ENCODE measurements around the gene FOXR1.
"Not testable (repeated sequence)": the region's sequence is repeated elsewhere in the genome, so short reads cannot be mapped to it uniquely, and the experiment has no call there.

FOXR1 gene

DNA sequence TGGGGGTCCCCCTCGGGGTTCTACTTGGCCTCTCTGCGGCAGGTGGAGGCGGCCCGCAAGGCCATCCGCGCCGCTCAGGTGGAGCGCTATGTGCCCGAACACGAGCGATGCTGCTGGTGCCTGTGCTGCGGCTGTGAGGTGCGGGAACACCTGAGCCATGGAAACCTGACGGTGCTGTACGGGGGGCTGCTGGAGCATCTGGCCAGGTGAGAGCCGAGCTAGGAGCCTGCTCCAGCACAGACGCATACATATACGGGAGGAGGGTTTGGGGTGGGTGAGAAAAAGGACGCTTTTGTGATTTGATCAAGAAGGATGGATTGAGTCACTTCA lies 26.8 kb downstream of the FOXR1 start:
- DNase-seq: no peak

DNA sequence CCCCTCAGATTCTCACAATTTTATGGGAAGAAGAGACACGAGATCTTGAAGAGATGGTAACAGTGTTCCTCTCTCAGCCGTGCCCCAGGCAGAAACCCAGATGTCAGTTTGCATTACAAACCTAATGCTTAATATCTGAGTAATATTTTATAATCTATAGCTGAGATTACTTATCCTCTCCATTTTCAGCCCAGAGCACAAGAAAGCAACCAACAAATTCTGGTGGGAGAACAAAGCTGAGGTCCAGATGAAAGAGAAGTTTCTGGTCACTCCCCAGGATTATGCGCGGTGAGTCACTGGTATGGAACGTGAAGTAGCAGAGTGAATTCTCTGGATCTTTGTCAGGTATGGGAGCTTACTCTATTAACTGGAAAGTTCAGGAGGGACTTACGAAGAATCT lies 27.3 kb downstream of the FOXR1 start:
- peak; percentile 50 for DNase-seq

DNA sequence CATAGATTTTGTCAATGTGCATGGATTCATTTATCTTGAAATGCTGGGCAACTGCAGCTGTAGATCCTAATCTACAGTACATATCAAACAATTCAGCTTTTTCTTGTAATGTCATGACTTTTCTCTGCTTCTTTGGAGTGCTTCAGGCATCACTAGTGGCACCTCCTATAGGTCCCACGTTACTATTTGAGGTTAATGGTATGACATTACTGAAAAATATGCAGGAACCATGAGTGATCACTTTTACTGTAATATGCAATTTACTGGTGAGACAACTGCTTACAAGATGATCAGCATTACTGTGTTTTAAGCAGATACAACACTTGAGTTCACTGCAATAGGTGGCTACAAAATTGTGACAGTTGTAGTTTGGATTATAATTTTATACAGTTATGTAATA lies 29.3 kb downstream of the FOXR1 start:
- peak; percentile 39 for DNase-seq

DNA sequence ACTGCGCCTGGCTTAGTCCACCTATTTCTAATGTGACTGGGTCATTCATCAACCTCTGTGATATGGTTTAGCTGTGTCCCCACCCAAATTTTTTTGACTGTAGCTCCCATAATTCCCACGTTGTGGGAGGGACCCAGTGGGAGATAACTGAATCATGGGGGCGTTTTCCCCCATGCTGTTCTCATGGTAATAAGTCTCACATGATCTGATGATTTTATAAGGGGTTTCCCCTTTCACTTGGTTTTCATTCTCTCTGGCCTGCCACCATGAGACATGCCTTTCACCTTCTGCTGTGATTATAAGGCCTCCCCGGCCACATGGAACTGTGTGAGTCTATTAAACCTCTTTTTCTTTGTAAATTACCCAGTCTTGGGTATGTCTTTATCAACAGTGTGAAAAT lies 35.1 kb downstream of the FOXR1 start:
- no peak for DNase-seq

DNA sequence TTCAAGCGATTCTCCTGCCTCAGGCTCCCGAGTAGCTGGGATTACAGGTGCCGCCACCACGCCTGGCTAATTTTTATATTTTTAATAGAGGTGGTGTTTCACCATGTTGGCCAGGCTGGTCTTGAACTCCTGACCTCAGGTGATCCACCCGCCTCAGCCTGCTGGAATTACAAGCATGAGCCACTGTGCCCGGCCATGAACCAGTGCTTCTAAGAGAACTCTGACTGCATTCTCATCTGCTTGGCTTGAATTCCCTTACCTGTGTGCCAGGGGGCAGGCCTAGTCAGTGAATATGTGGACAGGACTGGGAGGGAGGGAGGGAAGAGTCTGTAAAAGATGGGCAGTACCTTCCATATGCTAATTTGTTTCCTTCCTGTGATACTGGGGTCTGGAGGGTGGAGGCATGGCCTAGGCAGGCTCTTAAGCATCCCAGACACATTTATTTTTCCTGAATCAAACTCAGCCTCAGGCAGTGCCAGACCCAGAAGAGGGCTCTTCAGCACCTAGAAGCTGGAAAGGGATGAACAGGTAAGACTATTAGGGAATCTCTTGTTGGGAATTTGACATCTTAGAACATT lies 40.0 kb downstream of the FOXR1 start:
- DNase-seq: no peak

DNA sequence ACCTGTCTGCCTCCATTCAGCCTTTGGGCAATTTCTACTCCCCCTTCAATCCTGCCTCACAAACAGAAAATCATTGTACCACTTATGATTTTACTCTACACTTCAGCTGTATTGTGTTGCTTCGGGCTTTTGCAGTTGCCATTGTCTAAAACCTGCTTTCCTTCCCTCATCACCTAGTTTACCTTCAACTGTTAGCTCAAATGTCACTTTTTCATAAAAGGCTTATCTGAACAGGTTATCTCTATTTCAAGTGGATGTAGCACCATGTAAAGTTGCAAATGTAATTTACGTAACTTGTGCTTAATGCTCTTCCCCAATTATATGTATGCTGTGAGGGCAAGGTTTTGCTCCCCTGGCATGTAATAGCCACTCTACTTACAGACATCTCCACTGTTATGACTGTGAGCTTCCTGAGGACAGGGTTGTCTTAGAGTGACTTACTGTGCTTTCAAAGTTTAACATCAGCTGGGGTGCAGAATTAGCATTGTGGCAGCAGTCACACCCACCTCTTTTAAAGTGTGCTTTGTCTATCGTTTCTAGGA lies 41.1 kb downstream of the FOXR1 start:
- DNase-seq: no peak

DNA sequence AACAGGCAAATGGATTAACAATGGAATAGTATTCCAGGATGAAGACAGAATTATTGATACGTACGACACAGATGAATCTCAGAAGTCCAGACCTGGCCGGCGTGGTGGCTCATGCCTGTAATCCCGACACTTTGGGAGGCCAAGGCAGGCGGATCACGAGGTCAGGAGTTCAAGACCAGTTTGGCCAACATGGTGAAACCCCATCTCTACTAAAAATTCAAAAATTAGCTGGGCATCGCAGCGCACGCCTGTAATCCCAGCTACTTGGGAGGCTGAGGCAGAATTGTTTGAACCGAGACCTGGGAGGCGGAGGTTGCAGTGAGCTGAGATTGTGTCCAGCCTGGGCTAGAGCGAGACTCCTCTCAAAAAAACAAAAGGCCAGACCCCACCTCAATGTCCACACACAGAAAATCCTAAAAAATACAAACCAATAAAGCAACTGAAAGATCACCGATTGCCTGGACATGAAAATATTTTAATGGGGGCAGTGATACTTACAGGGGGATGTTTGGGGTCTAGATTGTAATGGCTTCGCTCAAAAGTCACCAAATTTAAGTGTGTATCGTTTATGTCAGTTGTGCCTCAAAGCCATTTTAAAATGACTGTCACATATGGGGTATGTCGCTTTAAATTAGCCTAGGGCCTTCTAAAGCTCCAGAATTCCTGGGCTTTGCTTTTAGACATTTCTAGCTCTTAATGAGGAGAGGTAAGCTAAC lies 42.8 kb downstream of the FOXR1 start:
- no peak for DNase-seq

DNA sequence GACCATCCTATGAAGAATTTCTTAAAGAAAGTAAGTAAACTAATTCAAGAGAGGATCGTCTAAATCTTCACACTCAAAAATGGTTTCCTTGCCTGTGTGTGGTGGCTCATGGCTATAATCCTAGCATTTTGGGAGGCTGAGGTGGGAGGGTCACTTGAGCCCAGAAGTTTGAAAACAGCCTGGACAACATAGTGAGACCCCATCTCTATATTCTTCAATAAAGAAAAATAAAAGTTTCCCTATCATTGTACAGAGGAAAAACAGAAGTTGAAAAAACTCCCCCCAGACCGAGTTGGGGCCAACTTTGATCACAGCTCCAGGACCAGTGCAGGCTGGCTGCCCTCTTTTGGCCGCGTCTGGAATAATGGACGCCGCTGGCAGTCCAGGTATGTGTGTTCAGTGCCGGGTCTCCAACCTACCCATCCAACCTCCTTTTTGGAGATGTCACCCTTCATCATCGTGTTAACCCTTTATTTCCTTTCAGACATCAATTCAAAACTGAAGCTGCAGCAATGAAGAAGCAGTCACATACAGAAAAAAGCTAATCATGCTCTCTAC lies 43.6 kb downstream of the FOXR1 start:
- DNase-seq: no peak

DNA sequence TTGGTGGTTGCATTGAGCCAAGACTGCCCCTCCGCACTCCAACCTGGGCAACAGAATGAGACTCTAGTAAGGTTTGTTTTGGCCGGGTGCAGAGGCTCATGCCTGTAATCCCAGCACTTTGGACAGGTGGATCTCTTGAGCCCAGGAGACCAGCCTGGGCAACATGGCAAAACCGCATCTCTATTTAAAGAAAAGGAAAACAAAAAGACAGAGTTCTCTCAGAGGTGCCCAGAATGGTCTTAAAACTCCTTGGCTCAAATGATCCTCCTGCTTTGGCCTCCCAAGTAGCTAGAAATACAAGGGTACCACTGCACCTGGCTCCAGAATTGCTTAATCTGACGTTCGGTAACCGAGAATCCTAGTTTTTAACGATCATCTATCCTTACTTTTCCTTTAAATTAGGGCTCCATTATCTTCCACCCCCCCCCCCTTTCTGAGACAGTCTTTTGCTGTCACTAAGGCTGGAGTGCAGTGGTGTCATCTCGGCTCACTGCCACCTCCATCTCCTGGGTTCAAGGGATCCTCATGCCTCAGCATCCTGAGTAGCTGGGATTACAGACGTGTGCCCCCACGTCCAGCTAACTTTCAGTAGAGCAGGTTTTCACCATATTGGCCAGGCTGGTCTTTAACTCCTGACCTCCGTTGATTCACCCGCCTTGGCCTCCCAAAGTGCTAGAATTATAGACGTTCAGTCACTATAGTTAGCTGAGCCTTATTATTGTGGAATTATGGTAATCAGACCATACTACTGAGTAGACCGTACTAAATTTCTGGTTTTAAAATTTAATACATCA lies 44.9 kb downstream of the FOXR1 start:
- DNase-seq: no peak

DNA sequence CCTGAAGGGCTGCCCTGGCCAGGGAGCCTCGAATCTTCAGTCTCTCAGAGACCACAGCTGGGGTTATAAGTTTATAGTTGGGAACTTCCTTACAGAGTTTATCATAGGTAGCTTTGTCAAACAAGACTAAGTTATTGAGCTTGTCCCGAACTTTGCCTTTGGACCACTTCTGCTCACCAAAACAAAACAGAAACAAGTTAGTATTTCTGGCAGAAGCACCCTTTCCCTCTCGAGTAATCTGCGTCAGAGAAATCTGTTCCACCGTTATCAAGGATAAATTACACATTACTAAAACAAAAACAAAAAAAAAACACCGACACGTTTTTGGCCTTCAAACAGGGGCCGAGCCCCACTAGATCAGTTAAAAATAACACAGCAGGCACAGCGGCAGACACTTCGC lies 45.8 kb downstream of the FOXR1 start:
- not testable (repeated sequence) for DNase-seq

DNA sequence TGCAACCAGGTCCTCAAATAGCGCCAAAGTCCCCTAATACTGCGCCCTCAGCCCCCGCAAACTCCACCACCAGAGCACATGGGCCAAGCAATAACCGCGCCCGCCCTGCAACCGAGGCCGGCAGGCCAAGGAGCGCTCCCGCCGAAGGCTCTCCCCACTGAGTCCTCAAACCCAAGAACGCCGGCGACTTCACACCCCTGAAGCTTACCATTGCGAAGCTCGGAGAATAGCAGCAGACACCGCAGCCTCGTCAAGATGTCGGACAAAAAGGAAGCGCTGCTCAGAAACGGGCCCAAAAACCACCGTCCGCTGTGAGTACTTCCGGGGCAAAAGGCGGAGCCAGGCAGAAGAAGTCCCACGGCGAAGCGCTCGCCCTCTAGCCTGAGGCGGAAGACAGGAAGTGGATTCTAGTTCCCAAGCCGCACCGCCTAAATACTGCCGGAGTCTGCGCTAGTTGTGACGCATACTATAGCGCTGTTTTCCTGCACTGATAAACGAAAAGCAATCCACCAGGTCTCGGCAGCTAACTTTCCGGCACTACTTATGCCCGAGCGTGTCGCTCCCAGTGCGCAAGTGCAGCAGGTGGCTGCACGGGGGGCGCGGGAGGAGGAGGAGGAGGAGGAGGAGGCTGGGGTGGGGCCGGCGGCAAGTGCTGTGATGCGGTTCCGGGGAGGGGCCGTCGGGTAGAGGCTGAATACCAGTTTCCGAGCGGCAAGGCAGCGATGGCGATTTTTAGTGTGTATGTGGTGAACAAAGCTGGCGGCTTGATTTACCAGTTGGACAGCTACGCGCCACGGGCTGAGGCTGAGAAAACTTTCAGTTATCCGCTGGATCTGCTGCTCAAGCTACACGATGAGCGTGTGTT lies 46.7 kb downstream of the FOXR1 start, which contains the start of the genes RPS25 and TRAPPC4:
Gene RPS25, minus strand, starts transcription at position 270 of the 865 bp plus-strand sequence. Its CDS starts 59 bp downstream, at position 211.
Gene TRAPPC4, plus strand, starts transcription at position 693 of the 865 bp plus-strand sequence. Its CDS starts 30 bp downstream, at position 723.
- DNase-seq: peak; percentile 97

DNA sequence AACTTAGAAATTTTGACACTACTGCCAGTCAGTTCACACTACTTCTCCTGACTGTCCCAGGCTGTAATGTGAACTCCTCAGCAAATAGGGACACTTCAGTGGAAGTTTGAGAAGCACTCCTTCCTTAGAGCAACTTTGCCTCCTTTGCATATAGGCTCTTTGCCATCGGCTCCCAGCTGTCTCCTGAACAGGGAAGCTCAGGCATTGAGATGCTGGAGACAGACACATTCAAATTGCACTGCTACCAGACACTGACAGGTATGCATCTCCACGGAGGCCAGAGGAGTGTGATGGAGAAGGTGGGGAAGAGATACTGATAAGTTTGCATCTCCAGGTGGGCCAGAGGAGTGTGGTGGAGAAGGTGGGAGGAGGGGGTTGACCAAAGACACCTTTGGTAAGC lies 48.4 kb downstream of the FOXR1 start:
- DNase-seq: no peak

DNA sequence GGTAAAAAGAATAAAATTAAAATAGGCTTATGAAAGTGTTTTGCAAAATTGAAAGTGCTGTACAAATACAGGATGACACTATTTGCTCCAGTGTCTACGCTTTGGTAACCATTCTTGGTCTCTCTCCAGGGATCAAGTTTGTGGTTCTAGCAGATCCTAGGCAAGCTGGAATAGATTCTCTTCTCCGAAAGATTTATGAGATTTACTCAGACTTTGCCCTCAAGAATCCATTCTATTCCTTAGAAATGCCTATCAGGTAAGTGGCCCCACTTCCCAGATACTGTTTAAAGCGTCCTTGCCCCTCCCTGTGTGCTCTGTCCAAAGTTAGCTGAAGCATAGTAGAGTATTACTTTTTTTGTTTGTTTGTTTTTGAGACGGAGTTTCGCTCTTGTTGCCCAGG lies 50.1 kb downstream of the FOXR1 start:
- no peak for DNase-seq

DNA sequence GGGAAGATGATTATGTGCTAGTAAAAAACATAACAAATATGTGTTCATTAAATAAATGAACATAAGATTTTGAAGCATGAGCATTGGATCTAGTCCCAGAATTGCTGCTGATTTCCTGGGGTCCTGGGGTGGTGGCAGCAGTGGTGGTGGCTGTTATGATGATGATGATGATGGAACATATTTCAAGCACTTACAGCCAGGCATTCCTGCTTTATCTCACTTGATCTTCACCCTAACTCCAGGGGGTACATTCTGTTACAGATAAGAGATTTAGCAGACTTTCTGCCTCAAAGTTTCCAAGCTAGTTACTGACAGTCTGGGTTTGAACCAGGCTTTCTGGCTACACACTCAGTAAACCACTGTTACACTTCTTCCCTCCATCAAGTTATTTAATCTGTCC lies 52.2 kb downstream of the FOXR1 start:
- DNase-seq: peak; percentile 23

DNA sequence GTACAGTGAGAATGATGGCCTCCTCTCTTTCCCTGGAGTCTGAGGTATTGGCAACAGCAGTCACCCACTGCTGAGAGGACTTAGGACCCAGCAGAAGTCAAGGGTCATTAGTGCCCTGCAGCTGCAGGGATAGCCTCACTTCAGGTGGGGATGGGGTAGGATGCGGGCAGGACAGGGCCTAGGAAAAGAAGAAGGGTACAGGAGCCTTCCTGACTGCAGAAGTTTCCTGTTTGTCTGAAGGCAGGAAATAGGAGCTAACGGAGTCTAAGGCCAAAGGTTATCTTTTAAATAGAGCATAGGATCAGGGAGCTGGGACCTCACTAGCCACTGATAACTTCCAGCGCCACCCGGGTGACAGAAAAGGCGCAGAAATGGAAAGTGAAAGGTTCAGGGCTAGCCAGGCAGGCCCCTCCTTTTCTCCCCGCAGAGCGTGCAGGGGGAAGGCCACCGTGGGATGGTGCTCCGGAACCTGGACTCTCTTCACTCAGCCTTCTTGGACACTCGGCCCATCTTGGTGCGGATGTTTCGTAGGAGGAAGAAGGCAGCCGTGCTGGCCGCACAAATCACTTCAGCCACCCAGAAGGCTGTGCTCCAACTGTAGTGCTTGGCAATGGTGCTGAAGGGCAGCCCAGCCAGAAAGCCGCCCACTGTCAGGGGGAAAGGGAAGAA lies 53.0 kb downstream of the FOXR1 start:
- DNase-seq: no peak

DNA sequence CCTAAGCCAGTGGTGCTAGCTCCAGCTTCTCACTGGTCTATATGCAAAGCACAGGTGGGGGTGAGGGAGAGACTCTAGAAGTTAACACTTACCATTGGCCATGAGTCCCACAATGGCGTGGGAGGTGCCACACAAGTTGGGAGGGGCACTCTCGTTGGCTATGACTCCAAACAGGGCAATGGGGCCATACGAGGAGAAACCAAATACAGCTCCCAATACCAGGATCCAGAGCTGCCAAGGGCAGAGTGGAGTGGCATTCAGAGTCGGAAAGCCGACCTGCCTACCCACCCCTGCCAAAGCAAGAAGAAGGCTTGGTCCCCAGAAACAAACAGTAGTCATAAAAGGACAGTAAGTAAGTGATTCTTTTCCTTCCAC lies 53.5 kb downstream of the FOXR1 start:
- no peak for DNase-seq

DNA sequence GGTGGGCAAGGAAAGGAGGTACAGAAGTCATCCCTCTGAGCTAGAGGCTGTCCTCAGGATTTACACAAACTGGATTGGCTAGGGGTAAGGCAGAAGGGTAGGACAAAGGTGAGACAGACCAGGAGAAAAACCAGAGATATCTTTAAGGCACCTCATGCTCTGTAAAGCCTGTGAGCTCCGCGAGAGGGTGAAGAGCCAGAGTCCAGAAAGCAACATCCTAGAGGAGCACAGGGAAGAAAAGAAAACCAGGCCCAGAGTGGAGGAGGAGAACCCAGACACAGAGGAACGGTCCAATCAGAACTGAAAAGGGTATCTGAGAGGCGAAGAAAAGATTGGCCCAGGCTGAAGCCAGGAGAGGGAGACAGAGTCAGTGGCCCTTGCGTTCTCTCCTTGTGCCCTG lies 54.0 kb downstream of the FOXR1 start:
- no peak for DNase-seq

DNA sequence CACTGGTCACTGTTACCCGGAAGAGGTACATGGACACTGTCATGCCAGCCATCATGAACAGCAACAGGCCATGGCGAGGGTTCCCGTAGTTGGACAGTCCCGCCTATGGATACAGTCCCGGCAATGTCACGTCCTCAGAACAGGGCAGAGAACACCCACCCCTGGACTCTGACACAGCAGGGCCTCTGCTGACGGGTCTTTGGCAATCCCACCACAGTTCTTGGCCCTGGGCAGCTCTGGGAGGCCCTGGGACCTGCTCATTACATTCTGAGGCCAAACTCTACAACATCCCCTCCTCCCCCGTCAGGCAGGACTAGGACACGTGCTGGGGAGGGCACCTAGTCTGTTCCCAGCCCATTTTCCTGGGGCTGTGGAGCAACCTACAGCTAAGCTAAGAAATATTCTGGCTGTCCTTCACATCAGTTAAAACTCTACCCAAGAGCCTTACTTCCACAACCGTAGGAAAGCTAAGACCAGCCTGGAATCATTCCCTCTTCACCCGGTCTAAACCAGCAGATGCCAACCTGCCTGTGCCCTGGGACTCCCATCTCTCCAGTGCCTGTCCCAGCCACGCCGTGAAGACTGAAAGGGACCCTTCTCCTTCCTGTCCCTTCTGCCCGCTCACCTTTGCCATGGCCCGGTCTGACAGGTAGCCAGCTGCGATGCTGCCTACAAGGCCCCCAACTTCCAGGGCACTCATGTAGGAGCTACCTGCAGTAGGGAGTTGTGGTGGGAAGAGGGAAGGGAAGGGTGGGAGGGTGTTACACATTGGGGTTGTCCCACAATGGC lies 54.6 kb downstream of the FOXR1 start:
- no peak for DNase-seq

DNA sequence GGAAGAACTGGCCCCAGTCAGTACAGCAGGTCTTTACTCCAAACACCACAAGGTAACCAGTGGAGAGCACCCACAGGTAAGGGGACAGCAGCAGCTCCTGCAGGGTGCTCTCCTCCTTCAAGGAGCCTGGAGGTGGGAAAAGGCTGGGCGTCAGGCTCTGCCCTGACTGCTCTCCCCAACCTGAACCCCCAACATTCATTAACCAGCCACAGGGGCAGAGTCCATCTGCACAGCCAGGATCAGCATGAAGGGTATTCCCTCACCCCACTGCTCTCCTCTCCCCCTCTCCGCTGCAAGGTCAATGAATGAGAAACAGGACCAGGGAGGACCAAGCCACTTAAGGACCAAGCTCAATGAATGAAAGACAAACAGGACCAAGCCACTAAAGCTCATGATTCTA lies 55.4 kb downstream of the FOXR1 start:
- no peak for DNase-seq

DNA sequence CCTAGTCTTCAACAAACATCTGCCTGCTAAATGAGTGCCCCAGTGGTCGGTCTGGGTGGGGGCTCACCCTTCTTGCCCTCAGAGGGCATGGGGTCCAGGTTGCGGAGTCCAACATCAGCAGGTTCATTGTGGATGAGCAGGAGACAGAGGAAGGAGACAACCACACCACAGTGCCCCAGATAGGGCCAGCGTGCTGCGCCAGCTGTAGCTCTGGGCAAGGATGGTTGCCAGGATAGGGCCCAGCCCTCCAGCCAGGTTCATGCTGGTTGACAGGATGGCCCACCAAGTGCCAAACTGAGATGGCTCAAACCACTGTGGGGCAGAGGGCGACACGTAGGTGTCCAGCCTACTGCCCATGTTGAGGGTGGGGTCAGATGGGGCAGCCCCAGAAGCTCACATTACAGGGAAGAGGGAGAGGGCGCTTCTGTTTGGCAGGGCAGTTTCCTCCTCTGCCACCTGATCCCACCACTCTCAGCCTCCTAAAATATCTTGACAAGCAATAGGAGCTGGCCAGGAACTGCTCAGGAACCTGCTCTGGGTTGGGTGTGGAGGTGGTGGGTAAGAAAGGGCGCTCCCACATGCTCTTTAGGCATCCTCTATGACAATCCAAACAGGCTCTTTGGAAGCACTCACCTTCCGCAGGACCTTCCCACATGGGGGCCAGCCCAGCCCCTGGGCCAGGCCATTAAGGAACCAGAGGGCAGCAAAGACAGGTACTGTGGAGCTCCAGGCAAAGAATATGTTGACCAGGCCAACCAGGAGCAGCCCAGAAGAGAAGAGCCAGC lies 56.2 kb downstream of the FOXR1 start:
- DNase-seq: no peak
